Middle frontal gyrus (tissue), 1 donor: ENCODE data around the gene CES5A.
"Not testable (repeated sequence)": the region's sequence is repeated elsewhere in the genome, so short reads cannot be mapped to it uniquely, and the experiment has no call there.

ENCODE experiments used
- DNase-seq: peaks from one replicate; pipeline ENCODE4 v3.0.0-alpha.2; 2015; ENCODE audit warnings: low spot score; ENCODE audit errors: extremely low spot score

The CES5A gene

DNA sequence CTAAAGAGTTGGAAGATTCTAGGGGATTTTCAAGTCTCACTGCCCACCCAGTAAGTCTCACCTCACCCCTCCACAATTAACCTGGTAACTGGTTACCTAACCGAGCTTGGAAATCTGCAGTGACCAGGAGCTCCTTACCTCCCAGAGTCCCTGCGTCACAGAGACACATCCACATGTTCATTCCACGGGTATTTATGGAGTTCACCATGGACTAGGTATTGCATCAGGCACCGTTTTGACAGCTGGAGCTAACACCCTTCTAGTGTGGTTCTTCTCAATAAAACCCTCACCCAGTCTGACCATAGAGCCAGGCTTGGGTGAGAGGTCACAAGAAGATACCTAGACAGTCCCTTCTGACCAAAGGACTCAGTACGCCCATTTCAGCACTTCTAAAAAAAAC lies 2.1 kb downstream of the CES5A start:
- DNase-seq = no peak

GRCh38 chr16:55872130-55872529 lies 3.0 kb downstream of the CES5A start:
- no peak for DNase-seq

GRCh38 chr16:55871411-55872038 lies 3.6 kb downstream of the CES5A start:
- no peak for DNase-seq

- DNase-seq = no peak
These were observed 6.2 kb downstream of the CES5A start for GRCh38 chr16:55868980-55869379.

DNA sequence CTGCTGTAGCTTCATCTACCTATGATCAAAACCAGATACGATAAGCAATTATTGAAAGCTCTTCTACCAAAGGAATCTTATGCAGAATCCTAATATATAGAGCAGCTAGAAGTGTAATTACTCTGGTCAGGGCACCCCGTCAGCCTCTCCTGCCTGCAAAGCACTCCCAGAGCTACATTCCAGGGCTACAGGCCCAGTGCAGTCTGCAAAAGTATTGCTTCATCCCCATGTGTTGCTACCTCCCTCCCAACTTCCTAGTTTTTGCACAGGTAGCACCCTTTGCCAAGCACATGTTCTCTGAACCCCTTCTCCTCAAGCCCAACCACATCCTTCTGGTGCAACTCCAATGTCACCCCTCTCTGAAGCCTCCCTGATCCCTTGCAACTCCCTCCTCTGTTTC lies 7.0 kb downstream of the CES5A start:
- no peak for DNase-seq

- DNase-seq = no peak
These were observed 13.9 kb downstream of the CES5A start for GRCh38 chr16:55861288-55861687.

DNA sequence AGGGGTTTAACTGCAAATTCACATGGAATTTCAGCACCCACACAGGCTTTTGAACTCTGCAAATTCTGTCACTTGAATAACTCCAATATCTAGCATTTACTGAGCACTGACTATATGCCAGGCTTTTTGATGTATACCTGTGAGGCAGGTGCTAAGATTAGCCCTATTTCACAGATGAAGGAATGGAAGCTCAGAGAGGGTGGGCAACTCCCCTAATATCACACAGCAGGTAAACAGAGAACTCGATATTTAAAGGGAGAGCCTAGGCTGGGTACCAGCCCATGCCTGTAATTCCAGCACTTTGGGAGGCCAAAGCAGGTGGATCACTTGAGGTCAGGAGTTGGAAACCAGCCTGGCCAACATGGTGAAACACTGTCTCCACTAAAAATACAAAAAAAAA lies 17.5 kb downstream of the CES5A start:
- DNase-seq = not testable (repeated sequence)

DNA sequence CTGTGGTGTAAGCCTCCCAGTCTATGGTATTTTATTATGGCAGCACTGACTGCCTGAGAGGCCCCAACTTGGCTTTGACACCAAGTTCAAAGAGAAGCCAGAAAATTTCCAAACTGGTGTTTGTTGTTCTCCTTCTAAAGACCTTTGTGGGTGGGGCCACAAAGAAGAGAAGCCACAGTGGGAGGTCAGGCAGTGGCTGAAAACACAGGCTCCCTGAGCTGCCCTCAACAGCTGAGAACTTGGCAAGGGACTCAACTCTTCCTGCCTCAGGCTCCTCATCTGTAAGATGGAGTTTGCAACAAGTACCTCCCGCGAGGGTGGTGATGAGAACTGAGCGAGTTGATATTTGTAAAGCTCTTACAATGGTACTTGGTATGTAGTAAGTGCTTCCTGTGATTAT lies 18.2 kb downstream of the CES5A start:
- DNase-seq = no peak

GRCh38 chr16:55853114-55853513 lies 22.1 kb downstream of the CES5A start:
- DNase-seq = no peak

DNA sequence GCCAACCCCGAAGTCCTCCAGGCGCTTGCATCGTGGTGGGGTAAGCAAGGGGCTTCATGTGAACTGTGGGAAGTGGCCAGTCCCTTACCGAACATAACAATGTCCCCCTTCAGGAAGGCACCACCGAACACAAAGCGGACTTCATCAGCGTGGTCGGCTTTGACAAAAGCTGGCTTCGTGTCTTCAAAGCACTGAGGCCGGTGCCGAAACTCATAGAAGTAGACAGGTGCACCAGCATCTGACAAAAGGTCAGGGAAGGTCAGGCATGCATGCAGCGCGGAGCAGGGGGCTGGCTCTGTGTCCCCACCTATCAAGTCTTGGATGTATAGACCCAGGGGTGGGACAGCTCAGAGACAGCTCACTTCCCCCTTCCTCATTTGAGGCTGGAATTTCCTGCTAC lies 25.6 kb downstream of the CES5A start:
- no peak for DNase-seq

DNA sequence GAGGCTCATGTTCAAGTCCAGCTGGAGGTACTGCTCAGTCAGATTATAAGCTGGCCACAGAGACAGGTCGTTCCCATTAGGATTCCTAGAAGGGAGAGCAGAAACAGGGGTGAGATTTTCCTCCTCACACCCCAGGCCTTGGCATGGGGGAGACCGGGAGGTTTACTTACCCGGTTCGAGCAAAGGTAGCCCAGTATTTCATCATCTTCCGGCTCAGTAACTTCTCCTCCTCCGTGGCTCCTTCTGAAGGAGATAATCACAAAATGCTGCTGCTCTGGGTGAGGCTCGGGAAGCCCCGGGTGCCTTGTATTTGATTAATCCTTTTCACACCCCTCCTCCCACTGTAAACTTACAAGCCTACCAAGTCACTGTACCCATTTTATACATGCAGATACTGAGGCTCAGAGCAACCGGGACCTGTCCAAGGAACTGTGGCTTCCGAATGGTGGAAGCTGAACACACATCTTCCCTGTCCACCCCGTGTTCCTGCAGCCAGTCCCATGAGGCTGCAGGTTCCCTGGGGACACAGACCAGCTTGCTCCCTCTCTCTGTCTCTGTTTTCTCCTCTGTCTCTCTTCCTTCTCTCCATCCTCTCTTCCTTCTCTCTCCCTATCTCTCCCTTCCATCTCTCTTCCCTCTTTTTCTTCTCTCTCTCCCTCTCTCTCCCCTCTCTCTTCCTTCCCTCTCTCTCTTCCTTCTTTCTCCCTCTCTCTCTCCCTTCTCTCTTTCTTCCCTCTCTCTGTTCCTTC lies 28.4 kb downstream of the CES5A start:
- DNase-seq = no peak

- DNase-seq = no peak
These were observed 32.1 kb downstream of the CES5A start for GRCh38 chr16:55843105-55843395.

DNA sequence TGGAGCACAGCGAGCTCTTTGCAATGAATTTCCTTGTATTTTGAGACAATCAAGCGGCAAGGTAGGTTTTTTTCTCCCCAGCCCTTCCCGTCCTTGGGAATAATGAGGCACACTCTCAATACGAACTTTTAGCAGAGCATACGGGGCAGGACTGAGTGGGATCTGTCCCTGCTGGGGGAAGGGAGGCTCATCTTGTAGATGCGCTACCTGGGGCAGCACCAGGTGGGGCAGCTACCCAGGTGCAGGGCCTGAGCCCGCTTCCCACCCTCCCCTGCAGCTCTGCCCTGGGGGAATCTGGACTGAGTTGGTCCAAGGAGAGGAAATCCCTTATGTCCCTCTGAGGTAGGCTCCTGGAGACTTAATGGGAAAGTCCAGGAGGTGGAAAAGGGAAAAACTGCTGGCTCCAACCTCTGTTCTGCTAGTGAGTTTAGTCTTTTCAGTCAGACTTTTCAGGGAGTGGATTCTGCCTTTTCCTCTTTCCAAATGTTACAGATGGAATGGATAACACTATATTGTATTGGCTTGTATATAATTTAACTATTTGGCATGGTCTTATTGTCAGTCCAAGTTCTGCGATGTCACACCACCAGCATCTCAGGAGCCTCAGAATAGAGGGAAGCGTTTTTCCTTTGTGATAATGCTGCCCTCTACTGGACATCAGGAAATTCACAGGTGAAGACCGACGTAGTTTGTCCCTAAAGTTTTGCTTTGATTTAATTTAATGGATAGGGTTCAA lies 32.6 kb downstream of the CES5A start:
- DNase-seq = no peak

DNA sequence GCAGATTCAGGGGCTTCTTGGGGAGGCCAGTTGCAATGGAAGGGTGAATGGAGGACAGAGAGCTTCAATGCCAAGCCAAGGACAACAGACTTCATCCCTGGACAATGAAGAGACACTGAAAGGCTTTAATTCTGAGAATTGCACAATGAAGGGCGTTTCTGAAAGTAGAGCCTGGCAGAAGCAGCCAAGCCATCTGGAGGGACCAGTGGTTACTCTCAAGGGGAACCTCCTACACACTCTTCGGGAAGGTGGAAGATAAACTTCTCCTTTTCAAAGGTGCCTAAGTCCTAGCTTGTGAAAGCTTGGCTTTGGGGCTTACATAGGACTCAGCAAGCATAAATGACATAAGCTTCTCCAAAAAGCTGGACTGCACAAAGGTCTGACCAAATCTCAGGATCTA lies 36.1 kb downstream of the CES5A start:
- no peak for DNase-seq

DNA sequence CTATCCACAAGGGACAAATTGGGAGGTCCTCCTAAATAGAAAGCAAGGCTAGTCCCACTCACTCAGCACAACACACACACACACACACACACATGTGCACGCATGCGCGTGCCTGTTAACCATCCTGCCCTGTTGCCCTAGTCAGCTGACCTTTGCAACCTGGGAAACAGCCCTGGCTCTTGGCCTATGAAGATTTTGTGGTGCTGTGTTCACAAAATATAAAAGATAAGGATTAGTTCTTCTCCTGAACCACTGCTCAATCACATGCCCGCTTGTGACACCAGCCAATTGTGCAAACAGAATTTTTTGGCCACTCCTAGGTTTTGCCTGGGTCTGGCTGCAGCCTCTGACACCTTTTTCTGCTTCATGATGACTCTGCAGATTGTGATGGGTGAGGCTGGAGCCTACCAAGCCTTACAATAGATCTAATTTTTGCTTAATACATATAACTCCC lies 39.0 kb downstream of the CES5A start:
- DNase-seq = no peak

- DNase-seq = no peak
These were observed 39.6 kb downstream of the CES5A start for GRCh38 chr16:55835581-55835980.

DNA sequence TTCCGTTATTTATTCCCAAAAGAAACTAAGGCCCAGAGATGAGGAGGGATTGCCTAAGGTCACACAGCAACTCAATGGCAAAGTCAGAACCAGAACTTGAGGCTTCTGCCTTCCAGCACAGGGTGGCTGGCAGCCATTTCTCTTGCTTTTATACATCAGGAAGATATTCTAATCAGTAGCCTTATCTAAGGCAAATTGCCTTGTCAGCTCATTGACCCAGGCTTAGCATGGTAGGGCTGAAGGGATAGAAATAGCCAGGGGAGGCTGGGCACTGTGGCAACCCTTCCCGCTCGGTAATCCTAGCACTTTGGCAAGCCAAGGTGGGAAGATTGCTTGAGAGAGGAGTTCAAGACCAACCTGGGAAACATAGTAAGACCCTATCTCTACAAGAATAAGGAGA lies 40.0 kb downstream of the CES5A start:
- DNase-seq = not testable (repeated sequence)

DNA sequence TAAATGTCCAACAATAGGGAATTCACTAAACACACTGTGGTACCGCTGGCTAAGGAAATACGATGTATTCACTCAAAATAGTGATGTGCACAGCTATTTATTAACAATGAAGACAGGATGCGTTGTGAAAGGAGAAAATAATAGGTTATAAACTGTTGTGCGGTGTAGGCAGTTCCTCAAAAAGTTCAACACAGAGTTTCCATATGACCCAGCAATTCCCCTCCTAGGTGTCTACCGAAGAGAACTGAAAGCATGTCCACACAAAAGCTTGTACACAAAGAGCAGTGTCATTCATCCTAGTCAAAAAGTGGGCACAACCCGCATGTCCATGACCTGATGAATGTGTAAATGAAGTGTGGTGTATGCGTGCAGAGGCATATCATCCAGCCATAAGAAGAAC lies 41.1 kb downstream of the CES5A start:
- DNase-seq = no peak

GRCh38 chr16:55832773-55833691 lies 42.1 kb downstream of the CES5A start, which contains the start of gene CES1:
Gene CES1, minus strand, starts transcription at chr16:55833096. Its CDS starts 41 bp downstream, at chr16:55833055.
- DNase-seq = no peak

DNA sequence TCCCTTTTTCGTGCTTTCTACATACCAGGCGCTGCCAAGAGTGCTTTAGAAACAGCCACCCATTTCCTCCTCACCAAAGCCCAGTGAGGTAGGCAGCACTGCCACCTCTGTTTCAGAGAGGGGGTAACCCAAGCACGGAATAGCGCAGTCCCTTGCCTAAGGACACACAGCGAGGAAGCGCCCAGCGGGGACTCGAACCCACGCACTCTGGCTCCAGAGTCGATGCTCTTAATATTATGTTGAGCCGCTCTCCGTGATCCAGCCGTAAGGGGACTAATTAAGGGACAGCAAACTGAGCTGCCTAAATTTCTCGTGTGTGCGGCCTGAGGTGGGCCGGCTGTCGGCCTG lies 42.8 kb downstream of the CES5A start:
- DNase-seq = no peak

- no peak for DNase-seq
These were observed 44.4 kb downstream of the CES5A start for GRCh38 chr16:55830658-55831294.
